ENCODE data around the gene CEP85L.

DNA sequence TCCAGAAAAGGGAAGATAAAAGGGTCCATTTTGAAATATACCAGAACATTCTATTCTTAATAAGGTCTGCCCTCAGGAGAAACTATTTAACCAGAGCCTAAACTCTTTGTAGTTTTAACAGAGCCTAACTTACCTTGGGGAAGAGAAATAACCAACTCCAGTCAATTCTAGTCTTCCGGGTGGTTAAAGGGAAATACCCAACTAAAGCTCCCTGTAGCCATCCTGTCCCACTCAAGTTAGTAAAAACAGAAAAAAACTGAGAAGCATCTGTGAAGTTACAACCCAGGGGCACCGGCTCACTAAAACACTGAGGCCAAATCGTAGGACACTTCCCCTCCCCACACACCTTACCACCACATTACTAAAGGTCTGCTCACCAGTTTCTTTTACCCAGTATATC, 23.7 kb downstream of the CEP85L start:
- TF ChIP-seq, protein P1, sequence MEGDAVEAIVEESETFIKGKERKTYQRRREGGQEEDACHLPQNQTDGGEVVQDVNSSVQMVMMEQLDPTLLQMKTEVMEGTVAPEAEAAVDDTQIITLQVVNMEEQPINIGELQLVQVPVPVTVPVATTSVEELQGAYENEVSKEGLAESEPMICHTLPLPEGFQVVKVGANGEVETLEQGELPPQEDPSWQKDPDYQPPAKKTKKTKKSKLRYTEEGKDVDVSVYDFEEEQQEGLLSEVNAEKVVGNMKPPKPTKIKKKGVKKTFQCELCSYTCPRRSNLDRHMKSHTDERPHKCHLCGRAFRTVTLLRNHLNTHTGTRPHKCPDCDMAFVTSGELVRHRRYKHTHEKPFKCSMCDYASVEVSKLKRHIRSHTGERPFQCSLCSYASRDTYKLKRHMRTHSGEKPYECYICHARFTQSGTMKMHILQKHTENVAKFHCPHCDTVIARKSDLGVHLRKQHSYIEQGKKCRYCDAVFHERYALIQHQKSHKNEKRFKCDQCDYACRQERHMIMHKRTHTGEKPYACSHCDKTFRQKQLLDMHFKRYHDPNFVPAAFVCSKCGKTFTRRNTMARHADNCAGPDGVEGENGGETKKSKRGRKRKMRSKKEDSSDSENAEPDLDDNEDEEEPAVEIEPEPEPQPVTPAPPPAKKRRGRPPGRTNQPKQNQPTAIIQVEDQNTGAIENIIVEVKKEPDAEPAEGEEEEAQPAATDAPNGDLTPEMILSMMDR (IDR thresholded peaks at IDR 0.05; ENCODE audit: insufficient read depth, low read length, poor library complexity, severe bottlenecking): no peak
- TF ChIP-seq EZH2phosphoT487 (conservative IDR thresholded peaks at IDR 0.05; ENCODE audit: low read length): no peak
